Kidney (tissue), 14 donors: Measurements from ENCODE around the gene BNC1. TPM values are rescaled to one million over a fixed set of nuclear protein-coding genes. Genes with fewer than 3 reads are reported as not detected.
"Not testable (repeated sequence)": the region's sequence is repeated elsewhere in the genome, so short reads cannot be mapped to it uniquely, and the experiment has no call there.

ENCODE experiments used
- DNase-seq, 5 donors: peaks; one replicate each; pipeline ENCODE4 v3.0.0-alpha.2; 2013 to 2020
- FAIRE-seq: peaks from 2 replicates; lab custom pipeline; 2012; peaks lifted over from hg19 to GRCh38; lab: Jason Lieb, UNC
- H3K27ac ChIP-seq, 2 donors: one replicate each; pipeline ENCODE4 v1.7.0; 2013; ENCODE audit warnings: low read depth in 2 of 2, low read length in 2 of 2, inconsistent platforms in 1 of 2
- H3K27me3 ChIP-seq: one replicate; pipeline ENCODE4 v1.7.1; 2013; ENCODE audit warnings: low read length, inconsistent platforms; ENCODE audit not compliant: control insufficient read depth, insufficient read depth
- H3K36me3 ChIP-seq, 3 donors: one replicate each; pipeline versions ENCODE4 v1.7.0 to v1.7.1; 2013; ENCODE audit warnings: low read length in 3 of 3, control low read depth in 1 of 3, inconsistent platforms in 1 of 3; ENCODE audit not compliant: insufficient read depth in 3 of 3, control insufficient read depth in 2 of 3
- H3K4me1 ChIP-seq, 3 donors: one replicate each; pipeline versions ENCODE4 v1.7.0 to v1.7.1; 2013; ENCODE audit warnings: low read length in 3 of 3, inconsistent platforms in 1 of 3, low read depth in 1 of 3; ENCODE audit not compliant: control insufficient read depth in 2 of 3, insufficient read depth in 2 of 3
- H3K4me3 ChIP-seq, 3 donors: one replicate each; pipeline versions ENCODE4 v1.7.0 to v1.8.1; 2013; ENCODE audit warnings: low read length in 3 of 3, control low read depth in 1 of 3, inconsistent platforms in 1 of 3
- H3K9ac ChIP-seq, 3 donors: one replicate each; pipeline versions ENCODE4 v1.7.0 to v1.7.1; 2013; ENCODE audit warnings: low read length in 3 of 3, control low read depth in 1 of 3, inconsistent platforms in 1 of 3
- H3K9me3 ChIP-seq, 3 donors: one replicate each; pipeline versions ENCODE4 v1.7.0 to v1.7.1; 2013; ENCODE audit warnings: low read length in 3 of 3, control low read depth in 1 of 3, inconsistent platforms in 1 of 3; ENCODE audit not compliant: control insufficient read depth in 2 of 3, insufficient read depth in 1 of 3
- intact Hi-C: fragments of 100-400 bp; cut with DNase I; formaldehyde crosslinking; loops from one replicate; pipeline ENCODE4 v1.11.1; 2022
- polyA plus RNA-seq: library from polyadenylated mRNA; stranded (reverse); fragments of 350-450 nt; fragmentation: Illumina TruSeq; extraction: RNeasy Lipid Tissue Mini Kit (QIAGEN cat#74804); gene quantifications from one replicate; pipeline ENCODE4 v1.2.3, GENCODE V29; 2014; ENCODE audit warnings: low read depth, low replicate concordance; ENCODE audit not compliant: insufficient read depth
- total RNA-seq: library from RNA; stranded (reverse); fragmentation: NEBNext Ultra II Directional; extraction: Animal tissue kit (Norgen Biotek cat#: 25700); gene quantifications from one replicate; pipeline ENCODE4 v1.2.1, GENCODE V29; 2021
- TF ChIP-seq, protein P1 (sequence below): IDR thresholded peaks from 3 replicates; pipeline ENCODE4 v1.5.1; 2012; ENCODE audit warnings: mild to moderate bottlenecking, moderate library complexity, borderline replicate concordance; ENCODE audit not compliant: insufficient read depth; ENCODE audit errors: extremely low read depth
- donor health status: control.
- donor health status: control.
- donor health status: control.
- donor health status: control.
- donor health status: control.
- donor health status: DM: yes; HTN: yes; CAD: no.
- donor health status: Normal renal cell carcinoma (clear cell type).

BNC1 gene
- total and polyA plus RNA-seq, 2 donors from 2014 or later, result 0.38 TPM; not detected in 1

DNA sequence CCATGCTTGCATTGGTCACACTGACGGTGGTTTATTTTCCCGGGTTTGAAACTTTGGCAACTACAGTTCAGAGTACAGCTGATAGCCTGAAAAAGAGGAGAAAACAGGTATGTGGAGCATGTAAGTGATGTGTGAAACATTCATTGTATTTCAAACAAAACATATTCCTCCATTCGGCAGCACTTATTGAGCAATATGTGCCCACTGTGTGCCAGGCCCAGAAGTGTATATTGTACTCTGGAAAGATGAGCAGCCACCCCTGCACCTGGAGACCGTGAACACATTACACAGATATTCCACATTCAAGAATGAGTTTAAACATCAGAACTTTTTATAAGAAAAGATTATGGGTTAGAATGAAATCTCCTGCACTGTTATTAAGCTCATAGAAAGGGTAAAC, 16.3 kb downstream of the BNC1 start:
- Histone ChIP-seq H3K4me1 (no peaks in the 10 kb centered on the region), H3K27ac (no peak overlapping the region), H3K9ac (no peak overlapping the region), H3K36me3 (no peaks in the 10 kb centered on the region), H3K9me3 (peaks cover 0 to 4% (median 0%) of the 10 kb centered on the region in 3 donors), H3K27me3 (no peaks in the 10 kb centered on the region), H3K4me3 (no peak overlapping the region)
- DNase-seq (no peak), FAIRE-seq (no peak)
- TF ChIP-seq, protein P1, sequence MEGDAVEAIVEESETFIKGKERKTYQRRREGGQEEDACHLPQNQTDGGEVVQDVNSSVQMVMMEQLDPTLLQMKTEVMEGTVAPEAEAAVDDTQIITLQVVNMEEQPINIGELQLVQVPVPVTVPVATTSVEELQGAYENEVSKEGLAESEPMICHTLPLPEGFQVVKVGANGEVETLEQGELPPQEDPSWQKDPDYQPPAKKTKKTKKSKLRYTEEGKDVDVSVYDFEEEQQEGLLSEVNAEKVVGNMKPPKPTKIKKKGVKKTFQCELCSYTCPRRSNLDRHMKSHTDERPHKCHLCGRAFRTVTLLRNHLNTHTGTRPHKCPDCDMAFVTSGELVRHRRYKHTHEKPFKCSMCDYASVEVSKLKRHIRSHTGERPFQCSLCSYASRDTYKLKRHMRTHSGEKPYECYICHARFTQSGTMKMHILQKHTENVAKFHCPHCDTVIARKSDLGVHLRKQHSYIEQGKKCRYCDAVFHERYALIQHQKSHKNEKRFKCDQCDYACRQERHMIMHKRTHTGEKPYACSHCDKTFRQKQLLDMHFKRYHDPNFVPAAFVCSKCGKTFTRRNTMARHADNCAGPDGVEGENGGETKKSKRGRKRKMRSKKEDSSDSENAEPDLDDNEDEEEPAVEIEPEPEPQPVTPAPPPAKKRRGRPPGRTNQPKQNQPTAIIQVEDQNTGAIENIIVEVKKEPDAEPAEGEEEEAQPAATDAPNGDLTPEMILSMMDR, result no peak
- intact Hi-C loops, result no loop called here

DNA sequence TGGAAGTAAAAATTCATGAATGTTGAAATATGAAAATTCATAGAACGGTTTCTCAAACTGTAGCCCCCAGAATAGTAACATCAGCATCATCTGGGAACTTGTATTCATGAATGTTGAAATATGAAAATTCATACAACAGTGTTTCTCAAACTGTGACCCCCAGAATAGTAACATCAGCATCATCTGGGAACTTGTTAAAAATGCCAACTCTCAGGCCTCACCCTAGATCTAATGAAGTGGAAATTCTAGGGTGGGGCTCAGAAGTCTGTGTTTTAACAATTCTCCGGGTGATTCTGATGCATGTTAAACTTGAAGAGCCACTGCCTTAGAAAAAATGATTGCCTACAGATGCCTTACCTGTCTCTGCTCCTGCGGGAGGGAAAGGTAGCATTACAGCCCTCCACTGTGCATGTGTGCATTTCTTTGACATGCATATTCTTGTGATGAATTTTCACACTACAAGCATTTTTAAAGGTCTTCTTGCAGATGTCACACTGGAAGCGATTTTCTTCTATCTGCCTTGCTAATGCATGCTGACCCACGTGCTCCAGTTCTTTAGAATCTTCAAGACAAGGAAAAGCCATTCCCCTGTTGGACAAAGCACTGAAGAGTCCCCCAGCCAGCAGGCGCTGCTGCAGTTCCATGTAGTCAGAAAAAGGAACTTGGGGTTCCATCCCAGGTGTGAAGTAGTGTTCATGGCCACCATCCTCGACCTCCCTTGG, 21.7 kb downstream of the BNC1 start:
- TF ChIP-seq, protein P1, result no peak
- Histone ChIP-seq H3K36me3 (no peaks in the 10 kb centered on the region), H3K9ac (no peak overlapping the region), H3K9me3 (no peaks in the 10 kb centered on the region), H3K27me3 (no peaks in the 10 kb centered on the region), H3K4me3 (no peak overlapping the region), H3K4me1 (no peaks in the 10 kb centered on the region), H3K27ac (no peak overlapping the region)
- intact Hi-C loops, result no loop called here
- no peak for FAIRE-seq
- no peak for DNase-seq

DNA sequence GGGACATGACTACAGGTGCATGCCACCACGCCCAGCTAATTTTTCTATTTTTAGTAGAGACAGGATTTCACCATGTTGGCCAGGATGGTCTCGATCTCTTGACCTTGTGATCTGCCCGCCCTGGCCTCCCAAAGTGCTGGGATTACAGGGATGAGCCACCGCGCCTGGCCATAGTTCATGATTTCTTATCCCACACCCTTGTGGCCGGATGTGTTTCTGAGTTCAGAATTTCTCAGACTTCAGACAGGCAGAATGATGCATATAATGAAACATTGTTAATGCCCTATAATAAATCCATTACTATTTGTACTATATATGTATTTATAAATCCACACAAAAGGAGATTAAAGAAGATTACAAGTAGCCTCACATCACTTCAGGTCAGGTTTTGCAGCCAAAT, 22.3 kb downstream of the BNC1 start:
- H3K4me1 ChIP-seq, DNase-seq, H3K36me3 ChIP-seq, H3K9ac ChIP-seq, H3K4me3 ChIP-seq, H3K27ac ChIP-seq, FAIRE-seq, H3K27me3 ChIP-seq, H3K9me3 ChIP-seq, intact Hi-C loops: not testable (repeated sequence)

DNA sequence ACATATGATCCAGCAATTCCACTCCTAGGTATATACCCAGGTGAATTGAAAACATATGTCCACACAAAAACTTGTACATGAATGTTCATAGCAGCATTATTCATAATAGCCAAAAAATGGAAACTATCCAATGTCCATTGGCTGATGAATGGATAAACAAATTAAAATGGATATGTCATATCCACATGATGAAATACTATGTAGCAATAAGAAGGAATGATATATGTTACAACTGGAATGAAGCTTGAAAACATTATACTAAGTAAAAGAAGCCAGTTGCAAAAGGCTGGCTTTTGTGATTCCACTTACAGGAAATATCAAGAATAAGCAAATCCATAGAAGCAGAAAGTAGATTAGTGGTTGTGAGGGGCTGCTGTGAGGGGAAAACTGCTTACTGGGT, 33.7 kb downstream of the BNC1 start:
- Histone ChIP-seq H3K4me1 (no peaks in the 10 kb centered on the region), H3K9ac (no peak overlapping the region), H3K9me3 (no peaks in the 10 kb centered on the region), H3K27ac (no peak overlapping the region), H3K4me3 (no peak overlapping the region), H3K27me3 (no peaks in the 10 kb centered on the region), H3K36me3 (no peaks in the 10 kb centered on the region)
- TF ChIP-seq, protein P1, result no peak
- DNase-seq, result no peak
- intact Hi-C loops, result no loop called here
- FAIRE-seq, result no peak
